HG03354 (cell line): ENCODE measurements around the gene TUBB2A.
A peak's percentile ranks its signal among the peaks of the same experiment; 100 is the strongest.
"Not testable (repeated sequence)": the region's sequence is repeated elsewhere in the genome, so short reads cannot be mapped to it uniquely, and the experiment has no call there.

Source experiments
- ATAC-seq: cut with Tn5 transposase; IDR thresholded peaks from one replicate; pipeline ENCODE4 v1.9.1; 2021; ENCODE audit warnings: mild to moderate bottlenecking; ENCODE audit not compliant: unreplicated experiment, poor library complexity, severe bottlenecking

TUBB2A gene

DNA sequence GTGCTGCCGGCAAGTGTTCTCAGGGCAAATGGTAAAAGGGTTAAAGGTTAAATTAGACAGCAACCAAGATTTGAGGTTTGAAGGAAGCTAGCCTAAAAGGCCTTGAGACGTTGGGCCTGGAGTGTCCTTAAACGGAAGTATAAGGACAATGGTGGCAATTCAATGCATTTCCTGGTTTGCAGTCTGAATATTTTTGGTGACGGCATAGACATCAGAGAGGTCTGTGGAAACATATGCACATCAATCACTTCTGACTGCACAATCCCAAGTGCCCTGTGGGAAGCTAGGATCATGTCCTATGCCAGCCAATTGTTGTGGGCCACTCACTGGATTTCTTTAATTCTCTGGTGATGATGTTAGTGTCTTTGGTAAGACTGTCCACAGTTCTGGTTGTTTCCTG is 25.7 kb upstream of the TUBB2A start:
- no peak for ATAC-seq

DNA sequence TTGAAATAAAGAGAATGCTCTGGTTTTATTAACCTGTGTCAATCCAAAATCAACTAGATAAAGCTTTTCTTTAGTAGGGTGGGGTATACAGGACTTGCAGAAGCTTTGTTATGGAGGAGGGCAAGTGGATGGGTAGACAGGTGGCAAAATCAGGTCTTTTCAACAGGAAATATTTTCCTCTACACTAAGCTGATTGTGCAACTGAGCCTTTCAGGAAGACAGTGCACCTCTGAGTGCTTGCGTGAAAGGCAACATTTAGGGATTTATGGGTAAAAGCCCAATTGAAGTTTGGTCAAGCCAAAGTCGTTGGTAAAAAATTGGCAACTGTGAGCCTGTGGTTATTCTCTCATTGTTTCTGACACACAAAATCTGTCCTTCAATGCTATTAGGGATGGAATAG is 23.8 kb upstream of the TUBB2A start:
- no peak for ATAC-seq

DNA sequence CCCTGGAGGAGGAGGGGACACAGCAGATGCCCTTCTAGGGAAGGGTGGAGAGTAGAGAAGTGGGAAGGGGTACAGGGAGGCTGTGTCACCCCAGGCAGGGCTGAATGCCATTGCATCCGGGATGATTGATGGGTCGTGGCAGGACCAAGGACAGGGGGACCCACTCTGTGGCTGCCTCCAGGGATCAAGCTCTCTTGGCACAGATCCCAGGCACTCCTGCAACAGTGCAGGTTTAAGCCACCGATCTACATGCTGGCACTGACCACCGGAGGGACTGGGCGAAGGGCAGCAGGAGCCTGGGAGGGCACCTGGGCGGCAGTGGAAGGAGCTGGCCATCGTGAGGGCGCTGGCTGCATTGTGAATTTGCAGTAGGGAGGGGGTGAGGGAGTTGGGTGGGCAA is 22.6 kb upstream of the TUBB2A start:
- ATAC-seq, result not testable (repeated sequence)

DNA sequence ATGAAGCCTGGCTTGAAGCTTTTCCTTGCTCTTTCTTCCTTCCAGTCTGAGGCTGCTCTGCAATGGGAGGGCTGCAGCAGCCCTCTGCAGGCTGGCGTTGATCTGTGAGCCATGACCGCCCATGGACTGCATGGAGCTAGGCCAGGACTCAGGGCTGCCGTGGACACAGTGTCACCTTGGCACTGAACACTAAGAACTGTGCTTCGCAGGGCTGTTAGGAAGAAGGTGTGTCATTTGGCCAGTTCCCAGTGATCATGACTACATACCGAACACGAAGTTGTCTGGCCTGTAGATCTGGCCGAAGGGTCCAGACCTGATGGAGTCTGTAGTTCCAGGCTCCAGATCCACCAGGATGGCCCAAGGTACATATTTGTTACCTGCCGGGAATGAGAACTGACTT is 21.3 kb upstream of the TUBB2A start:
- not testable (repeated sequence) for ATAC-seq

DNA sequence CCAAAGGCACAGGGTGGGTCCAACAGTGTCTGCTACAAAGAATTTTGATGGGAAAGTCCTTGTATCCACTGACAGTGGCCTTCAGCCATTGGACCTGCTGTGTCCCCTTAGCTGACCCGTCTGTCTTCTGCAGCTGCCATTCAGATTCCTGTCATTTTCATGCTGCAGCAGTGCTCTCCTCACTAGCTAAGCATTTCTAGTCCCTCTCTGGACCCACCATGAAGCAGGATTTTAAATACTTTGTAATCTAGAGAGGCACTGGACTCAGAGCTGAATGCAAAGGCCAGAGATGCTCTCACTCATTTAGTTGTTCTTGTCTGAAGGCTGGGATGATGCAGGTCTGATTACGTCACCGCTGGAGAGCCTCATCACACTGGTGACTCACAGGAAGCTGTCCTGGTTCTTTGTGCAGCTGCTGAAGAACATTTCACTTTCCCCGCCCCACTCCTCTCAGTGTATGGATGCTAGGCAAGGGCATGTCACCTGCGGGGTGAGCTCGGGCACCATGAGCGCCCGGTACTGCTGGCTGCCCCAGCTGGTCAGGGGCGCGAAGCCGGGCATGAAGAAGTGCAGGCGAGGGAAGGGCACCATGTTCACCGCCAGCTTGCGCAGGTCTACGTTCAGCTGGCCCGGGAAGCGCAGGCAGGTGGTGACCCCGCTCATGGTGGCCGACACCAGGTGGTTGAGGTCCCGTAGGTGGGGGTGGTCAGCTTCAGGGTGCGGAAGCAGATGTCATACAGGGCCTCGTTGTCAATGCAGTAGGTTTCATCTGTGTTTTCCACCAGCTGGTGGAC is 19.4 kb upstream of the TUBB2A start:
- ATAC-seq, result no peak

DNA sequence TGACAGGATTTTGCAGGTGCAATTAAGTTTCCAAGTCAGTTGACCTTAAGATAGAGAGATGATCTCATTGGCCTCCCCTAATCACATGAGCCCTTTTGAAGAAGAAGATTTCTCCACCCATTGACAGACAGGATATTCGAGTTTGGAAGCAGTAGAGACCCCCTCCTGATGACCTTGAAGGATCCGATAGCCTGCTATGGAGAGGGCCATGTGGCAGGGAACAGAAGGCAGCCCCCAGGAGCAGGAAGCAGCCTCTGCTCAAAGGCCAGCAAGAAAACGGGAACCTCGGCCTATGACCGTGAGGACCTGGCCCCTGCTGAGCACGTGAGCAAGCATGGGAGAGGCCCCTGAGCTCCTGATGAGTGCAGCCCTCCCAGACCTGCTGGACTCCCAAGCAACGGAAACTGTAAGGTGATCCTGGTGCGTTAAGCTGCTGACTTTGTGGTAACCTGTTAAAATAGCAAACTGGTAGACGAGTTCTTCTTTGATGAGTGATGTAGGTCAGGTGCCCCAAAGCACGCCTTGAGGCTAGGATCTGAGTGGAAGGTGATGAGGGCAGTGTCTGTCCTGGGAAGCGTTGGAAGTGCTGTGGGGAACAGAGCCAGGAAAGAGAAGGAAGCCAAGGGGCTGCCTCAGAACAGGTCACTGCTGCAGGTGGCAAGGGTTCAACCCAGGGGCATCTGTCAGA is 18.5 kb upstream of the TUBB2A start:
- ATAC-seq, result no peak

DNA sequence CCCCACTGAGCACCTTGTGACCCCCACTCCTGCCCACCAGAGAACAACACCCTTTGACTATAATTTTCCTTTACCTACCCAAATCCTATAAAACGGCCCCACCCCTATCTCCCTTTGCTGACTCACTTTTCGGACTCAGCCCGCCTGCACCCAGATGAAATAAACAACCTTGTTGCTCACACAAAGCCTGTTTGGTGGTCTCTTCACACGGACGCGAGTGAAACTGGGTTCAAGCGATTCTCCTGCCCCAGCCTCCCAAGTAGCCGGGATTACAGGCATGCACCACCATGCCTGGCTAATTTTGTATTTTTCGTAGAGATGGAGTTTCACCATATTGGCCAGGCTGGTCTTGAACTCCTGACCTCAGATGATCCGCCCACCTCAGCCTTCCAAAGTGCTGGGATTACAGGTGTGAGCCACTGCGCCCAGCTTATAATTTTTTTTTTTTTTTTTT is 16.3 kb upstream of the TUBB2A start:
- not testable (repeated sequence) for ATAC-seq

DNA sequence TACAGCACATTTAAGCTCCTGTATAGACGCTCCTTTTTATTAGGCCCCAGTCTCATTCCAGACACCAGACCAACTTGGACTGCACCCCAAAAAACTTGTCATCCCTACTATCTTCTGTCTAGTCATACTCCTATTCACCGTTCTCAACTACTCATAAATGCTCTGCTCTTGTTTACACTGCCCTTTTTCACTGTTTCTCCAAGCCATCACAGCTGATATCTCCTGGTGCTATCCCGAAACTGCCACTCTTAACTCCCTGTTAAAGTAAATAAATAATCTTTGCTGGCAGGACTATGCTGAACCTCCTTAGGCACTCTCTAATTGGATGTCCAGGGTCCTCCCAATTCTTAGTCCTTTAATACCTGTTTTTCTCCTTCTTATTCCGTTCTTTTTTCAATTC is 15.4 kb upstream of the TUBB2A start:
- not testable (repeated sequence) for ATAC-seq

DNA sequence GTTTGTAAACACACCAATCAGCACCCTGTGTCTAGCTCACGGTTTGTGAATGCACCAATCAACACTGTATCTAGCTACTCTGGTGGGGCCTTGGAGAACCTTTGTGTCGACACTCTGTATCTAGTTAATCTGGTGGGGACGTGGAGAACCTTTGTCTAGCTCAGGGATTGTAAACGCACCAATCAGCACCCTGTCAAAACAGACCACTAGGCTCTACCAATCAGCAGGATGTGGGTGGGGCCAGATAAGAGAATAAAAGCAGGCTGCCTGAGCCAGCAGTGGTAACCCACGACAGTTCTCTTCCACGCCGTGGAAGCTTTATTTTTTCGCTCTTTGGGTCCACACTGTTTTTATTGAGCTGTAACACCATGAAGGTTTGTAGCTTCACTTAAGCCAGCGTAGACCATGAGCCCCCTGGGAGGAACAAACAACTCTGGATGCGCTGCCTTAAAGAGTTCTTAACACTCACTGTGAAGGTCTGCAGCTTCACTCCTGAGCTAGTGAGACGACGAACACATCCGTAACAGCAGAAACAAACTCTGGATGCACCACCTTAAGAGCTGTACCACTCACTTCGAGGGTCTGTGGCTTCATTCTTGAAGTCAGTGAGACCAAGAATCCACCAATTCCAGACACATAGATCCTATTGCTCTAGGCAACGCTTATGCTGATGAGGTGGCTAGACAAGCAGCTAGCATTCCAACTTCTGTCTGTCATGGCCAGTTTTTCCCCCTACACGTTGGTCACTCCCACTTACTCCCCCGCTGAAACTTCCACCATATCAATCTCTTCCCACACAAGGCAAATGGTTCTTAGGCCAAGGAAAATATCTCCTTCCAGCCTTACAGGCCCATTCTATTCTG is 14.2 kb upstream of the TUBB2A start:
- not testable (repeated sequence) for ATAC-seq

DNA sequence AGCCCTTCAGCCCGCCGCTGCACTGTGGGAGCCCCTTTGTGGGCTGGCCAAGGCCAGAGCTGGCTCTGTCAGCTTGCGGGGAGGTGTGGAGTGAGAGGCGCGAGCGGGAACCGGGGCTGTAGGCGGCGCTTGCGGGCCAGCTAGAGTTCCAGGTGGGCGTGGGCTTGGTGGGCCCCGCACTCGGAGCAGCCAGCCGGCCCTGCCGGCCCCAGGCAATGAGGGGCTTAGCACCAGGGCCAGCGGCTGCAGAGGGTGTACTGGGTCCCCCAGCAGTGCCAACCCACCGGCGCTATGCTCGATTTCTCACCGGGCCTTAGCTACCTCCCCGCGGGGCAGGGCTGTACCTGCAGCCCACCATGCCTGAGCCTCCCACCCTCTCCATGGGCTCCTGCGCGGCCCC is 13.3 kb upstream of the TUBB2A start:
- ATAC-seq, result not testable (repeated sequence)

DNA sequence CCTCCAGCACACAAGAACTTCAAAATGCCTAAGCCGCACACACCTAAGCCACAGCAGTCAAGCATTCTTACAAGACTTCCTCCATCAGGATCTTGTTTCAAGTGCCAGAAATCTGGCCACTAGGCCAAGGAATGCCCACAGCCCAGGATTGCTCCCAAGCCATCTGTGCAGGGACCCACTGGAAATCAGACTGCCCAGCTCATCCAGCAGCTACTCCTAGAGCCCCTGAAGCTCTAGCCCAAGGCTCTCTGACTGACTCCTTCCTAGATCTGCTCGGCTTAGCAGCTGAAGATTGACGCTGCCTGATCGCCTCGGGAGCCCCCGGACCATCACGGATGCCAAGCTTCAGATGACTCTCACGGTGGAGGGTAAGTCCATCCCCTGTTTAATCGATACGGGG is 10.7 kb upstream of the TUBB2A start:
- not testable (repeated sequence) for ATAC-seq

DNA sequence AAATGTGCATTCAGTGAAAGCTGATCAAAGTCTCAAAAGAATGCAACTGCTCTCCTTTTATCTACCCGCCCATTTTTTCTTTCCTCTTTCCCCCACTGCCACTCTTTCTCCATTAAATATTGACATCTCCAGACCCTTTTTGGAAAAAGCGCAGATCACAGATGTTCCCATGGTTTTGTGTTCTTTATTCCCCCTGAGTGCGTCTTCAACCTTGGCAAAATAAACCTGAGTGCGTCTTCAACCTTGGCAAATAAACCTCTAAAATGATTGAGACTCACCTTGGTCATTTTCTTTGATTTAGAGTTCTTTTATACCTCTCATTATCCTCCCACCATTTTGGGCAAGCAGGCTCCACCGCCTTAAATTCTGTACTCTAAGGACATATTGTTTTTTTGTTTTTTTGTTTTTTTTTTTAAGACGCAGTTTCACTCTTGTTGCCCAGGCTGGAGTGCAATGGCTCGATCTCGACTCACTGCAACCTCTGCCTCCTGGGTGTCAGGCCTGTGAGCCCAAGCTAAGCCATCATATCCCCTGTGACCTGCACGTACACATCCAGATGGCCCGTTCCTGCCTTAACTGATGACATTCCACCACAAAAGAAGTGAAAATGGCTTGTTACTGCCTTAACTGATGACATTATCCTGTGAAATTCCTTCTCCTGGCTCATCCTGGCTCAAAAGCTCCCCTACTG is 9.3 kb upstream of the TUBB2A start:
- ATAC-seq, result not testable (repeated sequence)

DNA sequence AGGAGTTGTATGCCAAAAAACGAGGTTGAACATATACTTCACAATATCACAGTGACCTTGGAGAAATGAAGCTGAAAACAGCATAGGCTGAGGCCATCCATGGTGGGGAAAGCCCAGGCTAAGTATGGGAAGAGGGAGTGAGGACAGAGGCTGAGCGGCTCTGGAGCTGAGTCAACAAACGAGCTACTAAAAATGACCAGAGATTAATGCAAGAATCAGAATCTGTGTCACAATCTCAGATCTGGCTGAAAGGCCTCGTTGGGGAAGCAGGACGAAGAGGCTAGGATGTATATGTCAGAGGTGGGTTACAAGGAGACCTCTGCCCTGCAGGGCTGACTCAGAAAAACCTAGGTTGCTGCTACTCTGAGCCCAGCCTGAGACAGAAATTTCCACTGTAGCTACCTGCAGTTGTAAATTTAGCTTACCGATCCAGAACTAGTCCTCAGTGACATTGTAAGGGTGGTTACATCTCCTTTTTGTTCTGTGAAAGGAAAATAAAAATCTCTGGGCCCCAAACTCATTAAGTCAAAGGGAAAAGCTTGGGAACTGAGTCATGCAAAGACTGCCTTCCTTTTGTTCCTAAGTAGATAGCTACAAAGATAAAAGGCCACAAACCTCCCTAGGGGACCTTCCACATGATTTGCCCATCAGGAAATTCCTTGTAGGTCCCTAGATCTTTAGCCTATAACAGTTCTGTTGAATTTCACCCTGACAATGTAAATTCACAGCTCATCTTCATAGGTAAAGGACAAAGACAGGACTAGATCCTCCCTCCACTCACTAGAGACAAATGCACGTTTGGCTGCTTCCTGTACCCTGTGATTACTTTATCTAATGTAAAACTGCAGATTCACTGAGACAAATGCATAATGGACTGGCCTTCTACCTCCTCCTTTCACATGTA is 8.5 kb upstream of the TUBB2A start:
- ATAC-seq, result no peak

DNA sequence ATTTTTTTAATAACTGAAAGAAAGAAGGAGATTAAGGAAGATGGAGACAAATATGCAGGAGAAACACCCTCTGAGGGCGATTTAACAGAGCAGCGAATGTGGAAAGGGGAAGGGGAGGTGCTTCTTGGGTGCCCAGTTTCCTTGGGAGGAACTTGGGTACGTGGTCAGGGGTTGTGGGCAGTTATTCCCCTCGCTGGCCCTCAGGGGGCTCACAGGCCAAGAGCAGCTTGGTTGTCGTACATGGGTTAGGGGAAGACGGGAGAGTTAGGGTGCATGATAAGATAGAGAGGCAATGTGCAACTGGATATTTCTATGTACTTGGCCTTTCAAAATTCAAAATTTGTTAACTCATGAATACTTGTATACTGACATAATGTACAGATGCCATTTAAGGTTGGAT is 7.0 kb upstream of the TUBB2A start:
- no peak for ATAC-seq

DNA sequence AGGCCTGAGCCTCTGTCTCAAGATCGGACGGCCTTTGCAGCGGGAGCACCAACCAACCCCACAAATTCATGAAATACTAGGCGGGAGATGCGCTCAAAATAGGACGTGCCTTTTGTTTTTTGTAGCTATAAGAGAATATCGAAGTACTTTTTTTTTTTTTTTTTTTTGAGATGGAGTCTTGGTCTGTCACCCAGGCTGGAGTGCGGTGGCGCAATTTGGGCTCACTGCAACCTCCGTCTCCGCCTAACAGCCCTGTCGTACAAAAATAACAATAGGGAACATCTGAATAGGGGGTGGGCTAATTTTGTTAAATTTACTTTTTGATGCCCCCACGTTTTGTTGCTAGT is 5.9 kb upstream of the TUBB2A start:
- ATAC-seq, result no peak

DNA sequence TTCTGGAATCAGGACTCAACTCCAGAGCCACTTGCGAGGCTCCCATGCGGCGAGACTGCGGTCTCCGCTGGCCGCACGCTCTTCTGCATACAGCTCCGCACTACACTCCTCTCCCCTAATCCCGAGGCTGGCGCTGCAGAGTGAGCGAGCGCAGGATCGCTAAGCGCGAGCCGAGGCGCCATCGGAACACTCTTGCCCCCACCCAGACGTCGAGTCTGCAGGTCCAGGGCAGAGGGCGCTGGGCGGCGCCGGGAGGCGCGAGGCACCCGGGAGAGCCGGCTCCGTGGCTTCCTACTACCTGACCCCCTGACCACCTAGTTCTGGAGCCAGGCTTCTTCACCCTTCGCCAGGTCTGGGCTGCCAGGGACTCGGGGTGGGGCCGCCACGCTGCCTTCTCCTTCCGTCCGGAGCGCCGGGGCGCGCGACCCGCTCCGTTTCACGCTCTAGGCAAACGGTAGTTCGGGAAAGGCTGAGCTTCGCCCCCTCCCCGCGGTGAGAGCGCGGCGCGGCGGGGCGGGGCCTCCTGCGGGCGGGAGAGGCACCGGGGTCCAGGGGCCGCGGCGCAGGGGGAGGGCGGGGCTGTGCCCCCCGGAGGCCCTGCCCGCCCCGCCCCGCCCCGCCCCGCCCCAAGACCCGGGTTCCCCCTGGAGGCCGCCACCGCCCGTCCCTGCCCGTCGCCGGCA is 5.4 kb upstream of the TUBB2A start:
- peak; percentile 75 for ATAC-seq

DNA sequence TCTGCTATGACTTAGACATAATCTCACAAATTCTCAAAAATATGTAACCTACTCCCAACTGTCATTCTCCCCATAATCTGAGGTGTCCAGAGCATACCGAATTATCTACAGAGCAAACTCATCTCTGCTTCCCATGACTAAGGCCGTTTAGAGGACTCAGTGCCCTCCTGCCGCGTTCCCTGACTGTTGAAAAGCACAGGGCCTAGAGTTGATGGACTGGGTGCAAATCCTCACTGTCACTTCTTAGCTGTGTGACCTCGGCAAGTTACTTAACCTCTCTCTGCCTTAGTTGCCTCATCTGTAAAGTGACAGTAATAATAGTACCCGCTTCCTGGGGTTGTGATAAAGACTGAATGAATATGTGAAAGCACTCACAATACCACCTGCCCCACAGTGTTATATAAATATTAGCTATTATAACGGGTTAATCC is 4.7 kb upstream of the TUBB2A start:
- no peak for ATAC-seq
